Activated naive CD4-positive, alpha-beta T cell treated with anti-CD3 and anti-CD28 coated beads, Interleukin-2, amount 10 ng/mL, durations not matched to agents 7 days and 5 days (primary cell): ENCODE measurements around the gene ADGRG1.

Experiments
- CTCF ChIA-PET: fragments of 350-600 bp; sonication (Branson Sonifier 250); formaldehyde crosslinking; loops from one replicate; lab custom pipeline; 2021; ENCODE audit warnings: antibody characterized with exemption; lab: Charles Lee
- DNase-seq: peaks from one replicate; pipeline ENCODE4 v3.0.0-alpha.2; 2020
- H3K27ac Mint-ChIP-seq: one replicate; pipeline ENCODE4 v1.8.0; 2021; ENCODE audit warnings: mild to moderate bottlenecking, moderate library complexity, mixed read lengths
- H3K27me3 Mint-ChIP-seq: one replicate; pipeline ENCODE4 v1.8.0; 2021; ENCODE audit warnings: mild to moderate bottlenecking, mixed read lengths
- H3K36me3 Mint-ChIP-seq: one replicate; pipeline ENCODE4 v1.8.0; 2021; ENCODE audit warnings: mixed read lengths
- H3K4me1 Mint-ChIP-seq: one replicate; pipeline ENCODE4 v1.8.0; 2021; ENCODE audit warnings: mixed read lengths
- H3K4me3 Mint-ChIP-seq: one replicate; pipeline ENCODE4 v1.8.0; 2021; ENCODE audit warnings: mild to moderate bottlenecking, moderate library complexity, mixed read lengths
- H3K9me3 Mint-ChIP-seq: one replicate; pipeline ENCODE4 v1.8.0; 2021; ENCODE audit warnings: mixed read lengths

Gene ADGRG1

DNA sequence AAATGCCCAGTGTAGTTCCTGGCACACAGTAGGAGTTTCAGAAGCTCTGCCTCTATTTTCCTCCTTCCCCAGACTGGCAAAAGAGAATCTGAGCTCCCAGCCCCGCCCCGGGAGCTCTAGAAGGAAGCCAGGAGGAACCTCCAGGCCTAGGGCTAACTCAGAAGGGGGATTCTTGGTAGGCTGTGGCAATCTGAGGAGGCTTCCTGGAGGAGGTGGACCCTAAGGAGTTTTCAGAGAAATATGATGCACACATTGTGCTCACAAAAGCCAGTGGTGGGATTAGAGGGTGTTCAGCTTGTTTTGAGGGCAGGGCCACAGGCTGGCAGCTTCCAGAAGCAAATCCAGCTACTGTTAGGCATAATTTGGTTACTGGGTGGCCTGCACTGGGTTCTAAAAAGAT is 10.0 kb downstream of the ADGRG1 start:
- H3K4me1 Mint-ChIP-seq, result peaks cover 4% of the 10 kb centered on the region
- no peaks in the 10 kb centered on the region for H3K9me3 Mint-ChIP-seq
- peaks cover 93% of the 10 kb centered on the region for H3K27me3 Mint-ChIP-seq
- no peak for DNase-seq
- H3K27ac Mint-ChIP-seq, result no peak overlapping the region
- H3K36me3 Mint-ChIP-seq, result no peaks in the 10 kb centered on the region
- no peak overlapping the region for H3K4me3 Mint-ChIP-seq
- CTCF ChIA-PET, result interaction anchor here (0.8 to 6.0 kb wide), 6 partner anchors 9 to 62 kb away, joined by 3 to 27 read pairs (median 5); partner anchors contain the start of gene ADGRG1

DNA sequence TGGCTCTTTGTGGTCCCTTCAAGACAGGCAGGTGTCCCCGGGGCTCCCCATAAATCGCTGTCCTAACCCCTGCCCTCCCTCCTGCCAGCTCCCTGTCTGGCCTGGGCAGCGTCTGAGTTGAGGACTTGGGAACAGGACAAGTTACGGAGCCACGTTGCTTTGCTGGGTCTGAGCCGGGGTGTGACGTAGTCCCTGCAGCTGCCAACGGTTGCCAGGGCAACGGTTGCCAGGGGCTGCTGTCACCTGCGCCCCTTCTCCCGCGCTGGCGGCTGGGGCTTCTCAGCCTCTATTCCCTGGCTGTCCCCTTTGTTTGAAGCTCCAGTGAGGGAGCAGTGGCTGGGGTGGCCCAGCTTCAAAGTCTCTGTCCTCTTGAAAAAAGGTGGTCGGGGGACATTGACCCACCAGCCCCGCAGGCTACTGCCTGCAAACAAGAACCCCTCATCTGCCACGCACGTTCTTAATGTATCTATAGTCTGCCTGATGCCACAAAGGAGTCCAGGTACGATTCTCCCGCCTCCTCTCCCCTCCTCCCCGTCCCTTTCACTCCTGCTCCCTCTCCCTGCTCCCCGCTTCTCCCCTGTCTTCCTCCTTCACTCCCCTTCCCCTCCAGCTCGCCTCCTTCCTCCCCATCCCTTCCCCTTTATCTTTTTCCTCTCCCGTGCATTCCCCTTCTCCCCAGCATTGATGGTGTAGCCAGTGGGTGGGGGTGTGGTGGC is 10.9 kb downstream of the ADGRG1 start:
- Mint-ChIP-seq H3K27ac (no peak overlapping the region), H3K4me1 (peaks cover 8% of the 10 kb centered on the region), H3K27me3 (peaks cover 86% of the 10 kb centered on the region), H3K36me3 (no peaks in the 10 kb centered on the region), H3K9me3 (no peaks in the 10 kb centered on the region), H3K4me3 (no peak overlapping the region)
- CTCF ChIA-PET, result interaction anchor here (1.4 to 6.0 kb wide), 3 partner anchors 8 to 63 kb away, joined by 5 to 27 read pairs (median 9); no protein-coding TSS in a partner anchor
- peak; percentile 50 for DNase-seq

DNA sequence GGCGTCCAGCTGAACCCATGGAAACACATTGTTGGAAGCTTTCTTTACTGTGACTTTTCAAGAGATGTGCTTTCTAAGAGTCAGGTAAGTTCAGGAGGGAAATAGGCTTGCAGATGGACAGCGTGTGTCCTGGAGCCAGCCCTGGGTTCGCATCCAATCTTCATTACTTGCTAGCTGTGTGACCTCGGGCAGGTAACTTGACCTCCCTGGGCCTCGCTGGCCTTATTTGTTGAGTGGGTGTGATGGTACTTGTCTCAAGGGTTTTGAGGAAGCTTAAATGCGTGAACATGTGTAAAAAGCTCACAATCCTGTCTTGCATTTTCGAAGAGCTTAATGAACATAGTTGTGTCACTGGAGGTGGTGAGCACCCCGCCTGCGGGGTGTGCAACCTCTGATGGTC is 11.8 kb downstream of the ADGRG1 start:
- CTCF ChIA-PET, result interaction anchor here (1.4 to 6.0 kb wide), 3 partner anchors 8 to 64 kb away, joined by 5 to 27 read pairs (median 9); no protein-coding TSS in a partner anchor
- peaks cover 78% of the 10 kb centered on the region for H3K27me3 Mint-ChIP-seq
- H3K27ac Mint-ChIP-seq, result no peak overlapping the region
- H3K36me3 Mint-ChIP-seq, result no peaks in the 10 kb centered on the region
- no peak for DNase-seq
- H3K9me3 Mint-ChIP-seq, result no peaks in the 10 kb centered on the region
- no peak overlapping the region for H3K4me3 Mint-ChIP-seq
- H3K4me1 Mint-ChIP-seq, result peaks cover 8% of the 10 kb centered on the region

DNA sequence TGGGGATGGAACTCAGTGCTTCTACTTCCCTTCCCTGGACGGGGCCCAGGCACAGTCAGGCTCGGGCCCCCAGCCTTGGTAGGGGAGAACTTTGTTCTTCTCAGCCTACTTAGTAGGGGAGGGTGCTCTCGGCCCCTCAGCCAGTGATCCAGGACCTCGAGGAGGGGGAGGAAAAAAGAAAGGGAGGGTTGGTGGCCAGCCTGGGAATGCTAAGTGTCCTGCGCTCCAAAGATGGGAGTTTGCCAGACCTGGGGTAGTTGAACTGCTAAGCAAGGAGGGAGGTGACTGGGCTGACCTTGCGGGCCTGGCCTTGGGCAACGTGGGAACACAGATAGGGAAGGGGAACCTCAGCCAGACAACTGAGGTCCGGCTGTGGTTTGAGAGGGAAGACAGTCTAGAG is 12.2 kb downstream of the ADGRG1 start:
- Mint-ChIP-seq H3K4me1 (peaks cover 8% of the 10 kb centered on the region), H3K4me3 (no peak overlapping the region), H3K36me3 (no peaks in the 10 kb centered on the region), H3K27me3 (peaks cover 74% of the 10 kb centered on the region), H3K27ac (no peak overlapping the region), H3K9me3 (no peaks in the 10 kb centered on the region)
- CTCF ChIA-PET, result interaction anchor here (1.4 to 2.1 kb wide), 2 partner anchors 31 to 65 kb away, joined by 5 to 8 read pairs; no protein-coding TSS in a partner anchor
- DNase-seq, result no peak

DNA sequence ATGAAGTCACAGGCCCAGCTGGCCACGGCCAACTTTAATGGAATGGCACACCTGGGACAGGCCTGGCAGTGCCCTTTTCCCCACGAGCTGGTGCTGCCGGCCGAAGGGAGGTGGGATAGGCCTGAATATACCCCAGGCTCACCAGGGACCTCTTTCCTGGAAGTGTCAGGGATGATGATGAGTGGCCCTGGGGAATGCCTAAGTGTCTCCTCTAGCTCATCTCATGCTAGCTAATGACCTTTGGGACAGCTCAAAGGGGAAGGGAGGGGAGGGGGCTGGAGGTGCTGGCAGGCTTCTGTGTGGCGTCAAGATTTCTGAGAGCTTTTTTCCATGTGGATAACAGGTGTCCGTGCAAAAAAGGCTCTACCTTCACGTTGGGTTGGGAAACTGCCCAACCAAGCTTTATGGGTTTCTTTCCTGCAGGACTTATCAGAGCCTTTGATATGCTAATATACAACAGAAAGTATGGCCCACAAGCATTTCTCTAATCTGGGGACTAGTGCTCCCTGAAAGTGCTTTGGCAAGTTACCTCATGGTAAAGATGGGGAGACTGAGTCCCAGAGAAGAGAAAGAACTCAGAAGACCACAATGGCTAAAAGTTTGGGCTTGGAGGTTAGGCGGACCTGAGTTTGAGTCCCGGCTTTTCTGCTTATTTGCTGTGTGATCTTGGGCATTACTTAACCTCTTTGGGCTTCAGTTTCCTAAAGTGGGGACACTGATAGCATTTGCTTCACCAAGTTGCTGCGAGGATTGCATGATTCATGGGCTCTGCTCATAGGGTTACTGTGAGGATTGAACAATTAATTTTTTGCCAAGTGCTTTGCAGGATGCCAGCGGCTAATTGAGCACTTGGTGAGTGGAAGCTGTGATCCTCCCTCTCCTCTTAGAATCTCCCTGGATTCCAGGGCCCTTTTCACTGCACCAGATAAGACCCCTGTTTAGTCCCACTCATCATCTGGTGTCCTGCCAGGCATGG is 14.0 kb downstream of the ADGRG1 start:
- H3K27me3 Mint-ChIP-seq, result peaks cover 55% of the 10 kb centered on the region
- no peak for DNase-seq
- H3K27ac Mint-ChIP-seq, result no peak overlapping the region
- peaks cover 16% of the 10 kb centered on the region for H3K4me1 Mint-ChIP-seq
- CTCF ChIA-PET, result interaction anchor here (0.9 to 2.1 kb wide), 6 partner anchors 33 to 67 kb away, joined by 3 to 8 read pairs (median 6); no protein-coding TSS in a partner anchor
- no peak overlapping the region for H3K4me3 Mint-ChIP-seq
- no peaks in the 10 kb centered on the region for H3K9me3 Mint-ChIP-seq
- no peaks in the 10 kb centered on the region for H3K36me3 Mint-ChIP-seq

DNA sequence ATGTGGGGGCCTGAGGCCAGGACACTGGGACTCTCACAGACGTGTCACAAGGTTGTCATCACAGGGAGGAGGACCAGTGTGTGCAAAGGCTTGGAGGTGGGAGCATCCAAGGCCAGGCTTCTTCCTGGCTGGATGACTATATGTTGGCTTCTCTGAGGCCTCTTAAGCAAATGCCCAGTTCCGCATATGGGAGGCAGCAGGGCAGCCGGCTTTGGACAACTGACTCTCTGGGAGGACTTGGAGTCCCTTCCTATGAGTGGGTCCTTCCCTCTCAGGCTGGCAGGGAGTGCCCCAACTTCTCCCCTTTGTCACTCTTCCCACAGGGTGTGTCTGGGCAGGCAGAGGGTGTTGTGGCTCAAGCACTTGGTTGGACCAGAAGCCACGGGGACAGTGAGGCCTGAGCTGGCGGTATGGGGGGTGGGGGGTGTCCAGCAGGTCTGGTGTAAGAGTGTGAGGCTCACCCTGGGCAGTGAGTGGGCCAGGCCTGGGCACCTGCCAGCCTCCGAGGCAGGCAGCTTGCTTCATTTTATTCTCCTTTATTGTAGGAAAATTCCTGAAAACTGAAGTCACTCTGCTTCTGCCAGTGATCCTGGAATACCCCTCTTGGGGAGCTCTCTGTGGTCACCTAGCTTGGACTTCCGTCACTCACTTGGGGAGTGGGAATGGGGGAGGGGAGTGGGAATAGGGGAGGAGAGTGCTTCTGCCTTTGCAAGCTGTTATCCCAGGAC is 14.9 kb downstream of the ADGRG1 start:
- Mint-ChIP-seq H3K36me3 (no peaks in the 10 kb centered on the region), H3K4me1 (peaks cover 24% of the 10 kb centered on the region), H3K4me3 (no peak overlapping the region), H3K27me3 (peaks cover 47% of the 10 kb centered on the region), H3K9me3 (no peaks in the 10 kb centered on the region), H3K27ac (no peak overlapping the region)
- DNase-seq, result no peak
- CTCF ChIA-PET, result interaction anchor here (1.0 to 1.6 kb wide), 2 partner anchors 34 to 51 kb away, joined by 3 to 7 read pairs; no protein-coding TSS in a partner anchor

DNA sequence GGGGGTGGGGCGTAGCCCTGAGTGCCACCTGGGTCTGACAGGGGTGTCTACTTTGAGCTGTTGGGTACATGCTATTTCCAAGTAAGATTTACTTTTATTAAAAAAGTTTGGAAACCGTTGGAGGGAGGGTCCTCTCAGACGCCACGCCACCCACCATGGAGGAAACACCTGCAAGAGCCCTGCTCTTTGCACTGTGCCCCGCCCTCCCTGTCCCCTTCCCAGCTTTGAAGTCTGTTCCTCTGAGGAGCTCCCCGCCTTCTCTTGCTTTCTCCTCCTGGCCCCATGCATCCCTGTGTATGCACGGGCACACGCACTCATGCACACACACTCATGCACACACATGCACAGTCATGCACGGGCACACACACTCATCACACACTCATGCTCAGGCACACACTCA is 15.5 kb downstream of the ADGRG1 start:
- CTCF ChIA-PET, result interaction anchor here (1.0 to 1.6 kb wide), 2 partner anchors 35 to 52 kb away, joined by 3 to 7 read pairs; no protein-coding TSS in a partner anchor
- Mint-ChIP-seq H3K27me3 (peaks cover 41% of the 10 kb centered on the region), H3K27ac (no peak overlapping the region), H3K9me3 (no peaks in the 10 kb centered on the region), H3K36me3 (no peaks in the 10 kb centered on the region), H3K4me1 (peaks cover 30% of the 10 kb centered on the region), H3K4me3 (no peak overlapping the region)
- DNase-seq, result no peak

DNA sequence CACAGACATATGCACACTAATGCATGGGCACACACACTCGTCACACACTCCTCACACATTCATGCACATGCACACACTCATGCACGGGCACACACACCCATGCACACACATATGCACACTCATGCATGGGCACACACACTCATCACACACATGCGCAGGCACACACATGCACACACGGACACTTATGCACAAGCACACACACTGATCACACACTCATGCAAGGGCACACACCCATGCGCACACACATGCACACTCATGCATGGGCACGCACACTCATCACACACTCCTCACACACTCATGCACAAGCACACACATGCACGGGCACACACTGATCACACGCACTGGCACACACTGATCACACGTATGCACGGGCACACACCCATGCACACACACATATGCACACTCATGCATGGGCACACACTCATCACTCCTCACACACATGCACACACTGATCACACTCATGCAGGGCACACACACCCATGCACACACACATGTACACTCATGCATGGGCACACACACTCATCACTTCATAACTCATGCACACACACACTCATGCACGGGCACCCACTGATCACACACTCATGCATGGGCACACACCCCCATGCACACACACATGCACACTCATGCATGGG is 16.1 kb downstream of the ADGRG1 start:
- CTCF ChIA-PET, result interaction anchor here (1.6 to 6.1 kb wide), 2 partner anchors 35 to 43 kb away, joined by 7 to 93 read pairs; no protein-coding TSS in a partner anchor
- no peak overlapping the region for H3K4me3 Mint-ChIP-seq
- H3K27me3 Mint-ChIP-seq, result peaks cover 38% of the 10 kb centered on the region
- H3K9me3 Mint-ChIP-seq, result no peaks in the 10 kb centered on the region
- no peaks in the 10 kb centered on the region for H3K36me3 Mint-ChIP-seq
- DNase-seq, result no peak
- H3K27ac Mint-ChIP-seq, result no peak overlapping the region
- peaks cover 34% of the 10 kb centered on the region for H3K4me1 Mint-ChIP-seq

DNA sequence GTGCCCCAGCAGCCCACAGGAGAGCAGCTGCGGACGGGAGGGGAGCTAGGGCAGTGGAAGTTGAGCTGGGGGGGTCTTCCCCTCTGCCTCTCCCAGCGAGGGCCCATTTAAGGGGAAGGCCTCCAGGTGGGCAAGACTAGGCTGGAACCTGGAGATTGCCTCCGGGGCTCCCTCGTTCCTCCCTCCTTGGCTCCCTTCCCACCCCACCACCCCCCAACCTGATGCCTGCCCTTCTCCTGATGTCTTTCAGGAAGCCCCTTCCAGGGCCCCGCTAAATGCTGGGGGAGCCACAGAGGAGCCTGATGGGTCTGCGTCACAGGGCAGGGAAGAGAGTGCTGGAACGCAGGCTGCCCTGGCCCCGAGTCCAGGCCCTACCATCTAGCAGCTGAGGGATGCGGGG is 16.7 kb downstream of the ADGRG1 start:
- no peak overlapping the region for H3K27ac Mint-ChIP-seq
- H3K4me1 Mint-ChIP-seq, result peaks cover 34% of the 10 kb centered on the region
- no peaks in the 10 kb centered on the region for H3K9me3 Mint-ChIP-seq
- peaks cover 31% of the 10 kb centered on the region for H3K27me3 Mint-ChIP-seq
- no peak overlapping the region for H3K4me3 Mint-ChIP-seq
- no peak for DNase-seq
- H3K36me3 Mint-ChIP-seq, result no peaks in the 10 kb centered on the region
- CTCF ChIA-PET, result interaction anchor here (6.0 to 8.7 kb wide), 4 partner anchors 36 to 68 kb away, joined by 82 to 154 read pairs (median 113); no protein-coding TSS in a partner anchor

DNA sequence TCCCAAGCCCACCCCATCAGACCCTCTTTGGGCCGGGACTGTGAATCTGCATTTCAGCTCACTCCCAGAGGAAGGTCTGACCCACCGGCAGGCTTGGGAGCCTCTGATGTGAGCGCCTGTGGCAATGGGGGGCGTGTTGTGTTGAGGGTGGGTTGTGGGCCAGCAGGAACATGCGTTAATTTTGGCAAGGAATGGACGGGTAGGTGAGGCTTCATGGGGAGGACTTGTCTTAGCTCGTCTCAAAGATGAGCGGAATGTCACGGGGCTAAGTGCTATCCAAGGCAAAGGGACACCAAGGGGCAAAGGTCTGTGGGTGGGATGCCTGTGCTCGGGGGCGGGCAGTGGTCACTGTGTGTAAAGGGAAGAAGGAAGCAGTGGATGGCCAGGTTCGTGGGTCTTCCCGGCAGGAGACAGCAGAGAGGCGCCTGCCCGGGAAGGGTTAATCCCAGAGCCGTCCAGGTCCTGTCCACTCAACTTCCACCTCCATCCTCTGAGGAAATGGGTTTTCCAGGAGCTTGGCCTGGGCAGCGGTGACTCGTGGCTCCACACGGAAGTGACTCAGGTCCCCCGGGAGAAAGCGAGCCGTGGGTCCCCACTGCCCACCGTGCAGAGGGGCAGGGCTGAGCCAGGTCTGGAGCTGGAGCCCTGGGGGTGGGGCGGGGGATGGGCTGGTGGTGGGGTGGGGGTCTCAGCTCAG is 17.4 kb downstream of the ADGRG1 start:
- H3K36me3 Mint-ChIP-seq, result no peaks in the 10 kb centered on the region
- no peaks in the 10 kb centered on the region for H3K9me3 Mint-ChIP-seq
- H3K27me3 Mint-ChIP-seq, result peaks cover 24% of the 10 kb centered on the region
- no peak overlapping the region for H3K4me3 Mint-ChIP-seq
- no peak for DNase-seq
- peaks cover 34% of the 10 kb centered on the region for H3K4me1 Mint-ChIP-seq
- CTCF ChIA-PET, result interaction anchor here (0.8 to 8.7 kb wide), 6 partner anchors 9 to 69 kb away, joined by 3 to 154 read pairs (median 88); no protein-coding TSS in a partner anchor
- H3K27ac Mint-ChIP-seq, result no peak overlapping the region

DNA sequence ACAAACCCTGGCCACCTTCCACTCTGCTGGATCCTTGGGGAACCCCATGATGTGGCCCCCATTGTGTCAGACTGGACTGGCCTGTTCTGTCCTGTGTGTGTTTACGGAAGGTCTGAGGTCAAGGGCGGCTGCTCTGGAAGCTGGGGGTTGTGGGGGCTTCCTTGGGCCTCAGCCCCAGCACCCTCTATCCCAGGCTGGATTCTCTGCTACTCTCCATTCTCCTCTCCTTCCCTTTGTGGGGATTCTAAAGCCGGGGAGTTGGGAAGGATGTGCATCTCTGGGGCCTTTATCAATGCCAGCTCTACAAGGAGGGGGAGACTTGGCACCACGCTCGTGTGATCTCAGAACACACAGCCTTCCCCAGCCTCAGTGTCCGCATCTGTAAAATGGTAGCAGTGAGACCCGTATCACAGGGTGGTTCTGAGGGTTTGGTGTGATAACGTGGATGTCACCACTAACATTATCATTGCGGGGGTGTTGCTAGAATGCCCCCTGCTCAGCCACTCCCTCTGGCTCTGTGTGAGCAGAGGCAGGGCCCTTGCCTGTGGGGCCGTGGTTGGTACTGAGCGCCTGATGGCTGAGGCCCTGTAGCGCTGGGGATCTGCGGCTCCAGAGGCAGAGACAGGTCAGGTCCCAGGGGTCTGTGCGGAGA is 18.1 kb downstream of the ADGRG1 start:
- CTCF ChIA-PET, result interaction anchor here (0.8 to 8.7 kb wide), 8 partner anchors 9 to 70 kb away, joined by 3 to 154 read pairs (median 54); no protein-coding TSS in a partner anchor
- H3K4me3 Mint-ChIP-seq, result no peak overlapping the region

More for the DNA sequence above, 18.1 kb downstream of the ADGRG1 start:
- Mint-ChIP-seq H3K9me3 (no peaks in the 10 kb centered on the region), H3K4me1 (peaks cover 36% of the 10 kb centered on the region), H3K27me3 (peaks cover 18% of the 10 kb centered on the region), H3K27ac (peak overlapping the region; percentile 28), H3K36me3 (no peaks in the 10 kb centered on the region)
- no peak for DNase-seq
